GM12872 (cell line): Measurements from ENCODE around the gene EFEMP1.

ENCODE experiments used
- CTCF ChIP-seq: IDR thresholded peaks from 3 replicates; pipeline ENCODE4 v1.5.1; 2011; ENCODE audit warnings: low read depth, mild to moderate bottlenecking, low read length, moderate library complexity; ENCODE audit not compliant: insufficient read depth

The EFEMP1 gene

GRCh38 chr2:55885944-55886281 lies 37.7 kb downstream of the EFEMP1 start:
- TF ChIP-seq CTCF: no peak

GRCh38 chr2:55885127-55885943 lies 38.2 kb downstream of the EFEMP1 start:
- TF ChIP-seq CTCF: no peak

- TF ChIP-seq CTCF: no peak
These were observed 39.8 kb downstream of the EFEMP1 start for GRCh38 chr2:55883829-55884228.

- TF ChIP-seq CTCF: no peak
These were observed 40.2 kb downstream of the EFEMP1 start for GRCh38 chr2:55883357-55883756.

- no peak for TF ChIP-seq CTCF
These were observed 40.6 kb downstream of the EFEMP1 start for GRCh38 chr2:55882954-55883353.

- no peak for TF ChIP-seq CTCF
These were observed 43.0 kb downstream of the EFEMP1 start for GRCh38 chr2:55880416-55881143.

GRCh38 chr2:55879976-55880375 lies 43.6 kb downstream of the EFEMP1 start:
- TF ChIP-seq CTCF: no peak
